Smooth muscle cell (in vitro differentiated cells): Measurements from ENCODE around the gene IMPDH1. TPM values are rescaled to one million over a fixed set of nuclear protein-coding genes. Genes with fewer than 3 reads are reported as not detected.

ENCODE experiments used
- DNase-seq: peaks from one replicate; lab custom pipeline; 2025; ENCODE audit not compliant: unreplicated experiment; lab: John Stamatoyannopoulos, UW
- H2AFZ ChIP-seq: fragments of 200-600 bp; sonication (generic); 2 replicates; pipeline ENCODE4 v1.6.0; 2016; ENCODE audit warnings: antibody characterized with exemption, low read depth, mild to moderate bottlenecking
- H3F3A ChIP-seq: fragments of 200-600 bp; sonication (generic); 2 replicates; pipeline ENCODE4 v1.6.0; 2017; ENCODE audit warnings: antibody characterized with exemption, low read depth
- H3K27ac ChIP-seq: fragments of 200-600 bp; sonication (generic); 2 replicates; pipeline ENCODE4 v1.5.1; 2016; ENCODE audit warnings: low read depth, mild to moderate bottlenecking
- H3K27me3 ChIP-seq: fragments of 200-600 bp; sonication (generic); 2 replicates; pipeline ENCODE4 v1.6.1; 2016; ENCODE audit warnings: low read depth, mild to moderate bottlenecking
- H3K36me3 ChIP-seq: fragments of 200-600 bp; sonication (generic); 2 replicates; pipeline ENCODE4 v1.5.1; 2016; ENCODE audit warnings: low read depth
- H3K4me1 ChIP-seq: fragments of 200-600 bp; sonication (generic); 2 replicates; pipeline ENCODE4 v1.5.1; 2016; ENCODE audit warnings: low read depth
- H3K4me2 ChIP-seq: fragments of 200-600 bp; sonication (generic); 2 replicates; pipeline ENCODE4 v1.6.0; 2016; ENCODE audit warnings: mild to moderate bottlenecking
- H3K4me3 ChIP-seq: fragments of 200-600 bp; sonication (generic); 2 replicates; pipeline ENCODE4 v1.5.1; 2016; ENCODE audit warnings: mild to moderate bottlenecking
- H3K79me2 ChIP-seq: fragments of 200-600 bp; sonication (generic); 2 replicates; pipeline ENCODE4 v1.6.0; 2016; ENCODE audit warnings: low read depth, mild to moderate bottlenecking
- H3K9ac ChIP-seq: fragments of 200-600 bp; sonication (generic); 2 replicates; pipeline ENCODE4 v1.6.0; 2016; ENCODE audit warnings: low read depth
- H3K9me3 ChIP-seq: fragments of 200-600 bp; sonication (generic); replicated peaks from 2 replicates; pipeline ENCODE4 v1.5.1; 2016; ENCODE audit warnings: low read depth
- H4K20me1 ChIP-seq: fragments of 200-600 bp; sonication (generic); 2 replicates; pipeline ENCODE4 v1.6.0; 2016; ENCODE audit warnings: low read depth
- CTCF ChIP-seq: fragments of 200-600 bp; sonication (generic); IDR thresholded peaks from 2 replicates; pipeline ENCODE4 v1.5.1; 2017; ENCODE audit warnings: borderline replicate concordance, mild to moderate bottlenecking, antibody characterized with exemption; ENCODE audit not compliant: insufficient read depth, poor library complexity, severe bottlenecking
- WGBS: methylation state at CpG from one replicate; pipeline ENCODE4 v1.1.7; 2016; ENCODE audit warnings: low lambda C conversion rate; 5-methylcytosine and 5-hydroxymethylcytosine counted together
- polyA plus RNA-seq: library from polyadenylated mRNA; unstranded; fragments of >200 nt; fragmentation: Nextera tagmentation; extraction: Ambion mirVana; gene quantifications from 2 replicates; pipeline ENCODE4 v1.2.1, GENCODE V29; 2016
- total RNA-seq: library from RNA; depleted of rRNA; stranded (reverse); fragments of >200 nt; gene quantifications from 2 replicates; pipeline ENCODE4 v1.2.3, GENCODE V29; 2014

IMPDH1 gene
- total and polyA plus RNA-seq, 2 experiments from 2014 or later: 48.4 to 129 TPM

GRCh38 chr7:128456255-128456725 is 46.5 kb upstream of the IMPDH1 start:
- WGBS: 9% methylated on average over 5 of the region's 5 CpGs
- Histone ChIP-seq H2AFZ (peak overlapping the region; percentile 81), H3F3A (peaks cover 11% of the 10 kb centered on the region), H3K36me3 (no peaks in the 10 kb centered on the region), H3K9ac (peak overlapping the region; percentile 72), H3K27me3 (no peaks in the 10 kb centered on the region), H3K9me3 (no peaks in the 10 kb centered on the region), H3K4me3 (peak overlapping the region; percentile 76), H3K79me2 (peaks cover 50% of the 10 kb centered on the region), H4K20me1 (peaks cover 53% of the 10 kb centered on the region), H3K4me1 (peaks cover 49% of the 10 kb centered on the region), H3K4me2 (peak overlapping the region; percentile 95), H3K27ac (peak overlapping the region; percentile 97)
- no peak for DNase-seq
- no peak for TF ChIP-seq CTCF

GRCh38 chr7:128455543-128456254 is 45.9 kb upstream of the IMPDH1 start, which contains the start of gene HILPDA:
Gene HILPDA (plus strand): TSS chr7:128455878. CDS start chr7:128457269, 1,391 bp downstream.
- no peak for TF ChIP-seq CTCF
- peak; percentile 67 for DNase-seq
- peak within 1 kb of the TSS; percentile 95 for H3K4me2 ChIP-seq

GRCh38 chr7:128454808-128455542 is 45.2 kb upstream of the IMPDH1 start:
- Histone ChIP-seq H3K4me3 (peak overlapping the region; percentile 76), H3K9ac (peak overlapping the region; percentile 72), H3K4me2 (peak overlapping the region; percentile 95), H3F3A (peaks cover 11% of the 10 kb centered on the region), H3K4me1 (peaks cover 49% of the 10 kb centered on the region), H3K27ac (peak overlapping the region; percentile 97), H3K79me2 (peaks cover 41% of the 10 kb centered on the region), H3K9me3 (no peaks in the 10 kb centered on the region), H2AFZ (peak overlapping the region; percentile 81), H3K27me3 (no peaks in the 10 kb centered on the region), H3K36me3 (no peaks in the 10 kb centered on the region), H4K20me1 (peaks cover 40% of the 10 kb centered on the region)
- DNase-seq: no peak
- WGBS: 39% methylated on average over 25 of the region's 25 CpGs
- no peak for TF ChIP-seq CTCF

More at GRCh38 chr7:128455543-128456254, 45.9 kb upstream of the IMPDH1 start, which contains the start of gene HILPDA:
- peak within 1 kb of the TSS; percentile 76 for H3K4me3 ChIP-seq
- H3F3A ChIP-seq: peaks cover 11% of the 10 kb centered on the region
- no peaks in the 10 kb centered on the region for H3K9me3 ChIP-seq
- H3K4me1 ChIP-seq: peaks cover 49% of the 10 kb centered on the region
- H3K79me2 ChIP-seq: peaks cover 44% of the 10 kb centered on the region
- H4K20me1 ChIP-seq: peaks cover 47% of the 10 kb centered on the region
- peak within 1 kb of the TSS; percentile 81 for H2AFZ ChIP-seq
- no peaks in the 10 kb centered on the region for H3K27me3 ChIP-seq
- peak within 1 kb of the TSS; percentile 72 for H3K9ac ChIP-seq
- WGBS: under 1% methylated on average over 59 of the region's 64 CpGs
- H3K27ac ChIP-seq: peak within 1 kb of the TSS; percentile 97
- no peaks in the 10 kb centered on the region for H3K36me3 ChIP-seq
